HUDEP-2 (cell line): ENCODE measurements around the gene PDE4D.

Source experiments
- DNase-seq, 76 experiments: peaks; one replicate each; lab custom pipeline; 2025; ENCODE audit not compliant: unreplicated experiment in 76 of 76; lab: John Stamatoyannopoulos, UW

PDE4D gene

GRCh38 chr5:59104400-59105127 is 789.0 kb downstream of the PDE4D start:
- DNase-seq, result no peak

- no peak for DNase-seq
Measured at GRCh38 chr5:59103303-59103702, 790.2 kb downstream of the PDE4D start.

DNA sequence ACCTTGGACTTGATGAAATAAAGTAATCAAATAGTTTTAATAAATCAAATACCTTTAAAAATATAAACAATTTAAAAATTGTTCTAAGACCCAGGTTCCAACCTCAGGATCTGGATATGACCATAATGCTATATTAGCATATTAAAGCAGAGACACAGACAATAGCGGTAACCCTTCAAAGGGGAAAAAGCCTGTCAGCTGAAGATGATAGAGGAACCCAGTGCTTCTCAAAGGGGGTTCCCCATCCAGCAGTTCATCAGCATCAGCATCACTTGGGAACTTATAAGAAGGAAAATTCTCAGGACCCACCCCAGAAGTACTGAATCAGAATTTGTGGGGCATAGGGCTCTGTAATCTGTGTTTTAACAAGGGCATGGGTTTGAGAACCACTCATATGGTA is 791.1 kb downstream of the PDE4D start:
- no peak for DNase-seq

GRCh38 chr5:59100875-59101274 is 792.7 kb downstream of the PDE4D start:
- DNase-seq, result no peak

- no peak for DNase-seq
Measured at GRCh38 chr5:59099995-59100345, 793.6 kb downstream of the PDE4D start.

DNA sequence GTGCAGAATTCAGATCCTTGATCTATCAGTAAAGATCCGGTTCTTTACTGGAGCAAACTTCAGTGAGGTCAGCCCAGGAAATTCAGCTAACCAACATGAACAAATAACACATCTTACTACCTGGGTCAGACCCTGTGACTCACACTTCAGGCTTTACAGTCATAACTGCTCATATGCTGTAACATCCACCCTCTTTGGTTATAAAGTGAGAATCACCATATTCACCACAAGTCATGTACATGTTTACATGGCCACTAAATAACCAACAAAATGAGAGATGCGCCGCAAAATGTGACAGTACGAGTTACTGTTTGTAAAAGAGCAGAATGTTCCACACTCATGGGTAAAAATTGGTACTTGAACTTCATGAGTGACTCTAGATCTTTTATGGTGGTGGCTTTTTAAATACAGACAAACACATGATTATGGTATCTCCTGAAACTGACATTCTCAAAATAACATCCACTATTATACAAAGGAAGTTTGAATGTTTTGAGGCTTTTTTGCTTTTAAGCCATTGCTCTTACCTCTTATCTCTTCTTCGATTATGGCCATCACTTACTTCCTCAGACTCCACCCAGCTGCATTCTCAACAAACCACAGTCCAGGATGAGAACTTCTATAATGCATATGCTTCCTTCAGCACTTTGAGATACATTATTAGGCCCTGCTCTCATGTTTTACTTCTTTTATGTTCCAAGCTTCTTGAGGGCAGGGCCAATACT is 794.1 kb downstream of the PDE4D start:
- no peak for DNase-seq

- DNase-seq, result no peak
Measured at GRCh38 chr5:59098743-59099142, 794.8 kb downstream of the PDE4D start.

DNA sequence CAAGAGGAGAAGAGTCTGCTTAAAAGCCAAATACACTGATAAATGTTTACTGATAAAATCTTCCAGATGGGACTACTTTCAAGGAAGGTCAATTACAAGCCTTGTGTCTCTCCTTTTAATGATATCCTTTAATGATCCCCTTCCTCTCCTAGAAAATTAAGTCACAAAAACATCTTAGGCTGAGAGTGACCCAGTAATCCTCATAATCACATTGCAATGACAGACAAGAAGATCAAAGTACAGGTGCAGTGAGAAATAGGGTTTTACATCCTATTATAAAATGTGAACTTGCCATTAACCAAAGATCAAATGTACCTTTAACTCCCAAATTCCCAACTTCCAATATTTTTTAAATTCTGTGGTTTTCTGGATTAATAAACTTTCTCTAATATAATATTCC is 795.8 kb downstream of the PDE4D start:
- no peak for DNase-seq

- DNase-seq, result no peak
Measured at GRCh38 chr5:59097116-59097515, 796.4 kb downstream of the PDE4D start.

GRCh38 chr5:59095480-59095879 is 798.0 kb downstream of the PDE4D start:
- no peak for DNase-seq

GRCh38 chr5:59094864-59095263 is 798.7 kb downstream of the PDE4D start:
- DNase-seq, result no peak

DNA sequence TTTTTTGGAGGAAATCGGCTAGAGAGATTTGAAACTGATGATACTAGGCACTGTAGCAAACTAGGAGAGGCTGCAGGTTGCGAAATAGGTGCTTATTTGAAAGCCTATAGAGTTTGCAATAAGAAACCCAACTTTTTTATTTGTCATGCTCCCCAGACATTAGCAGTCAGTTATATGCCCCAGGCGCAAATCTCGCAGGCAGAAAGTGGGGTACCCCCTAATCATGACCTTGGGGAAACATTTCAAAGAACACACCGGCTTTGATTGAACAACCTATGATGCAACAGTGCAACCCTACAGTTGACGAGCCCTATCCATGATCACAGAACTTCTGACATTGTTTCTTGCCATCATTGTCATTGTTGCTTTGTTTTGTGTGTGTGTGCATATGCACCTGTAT is 800.2 kb downstream of the PDE4D start:
- DNase-seq, result no peak

DNA sequence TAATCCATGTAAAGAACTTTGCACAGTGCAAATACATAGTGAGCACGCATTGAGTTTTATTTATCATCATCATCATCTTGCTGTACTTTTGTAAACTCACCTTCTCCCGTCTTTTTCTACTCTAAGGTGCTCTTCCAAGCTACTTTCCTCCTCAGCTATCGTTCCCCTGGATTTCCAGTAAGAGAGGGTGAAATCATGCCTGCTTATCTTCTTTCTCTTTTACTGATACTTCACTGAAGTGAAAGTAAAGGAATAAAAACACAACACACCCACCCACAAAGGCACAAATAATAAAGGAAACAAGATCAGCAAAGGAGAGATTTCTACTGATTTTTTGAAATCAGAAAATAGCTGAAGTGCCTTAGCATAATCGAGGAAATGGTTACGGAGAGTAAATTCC is 800.8 kb downstream of the PDE4D start:
- DNase-seq, result no peak

- DNase-seq, result no peak
Measured at GRCh38 chr5:59091965-59092364, 801.6 kb downstream of the PDE4D start.

DNA sequence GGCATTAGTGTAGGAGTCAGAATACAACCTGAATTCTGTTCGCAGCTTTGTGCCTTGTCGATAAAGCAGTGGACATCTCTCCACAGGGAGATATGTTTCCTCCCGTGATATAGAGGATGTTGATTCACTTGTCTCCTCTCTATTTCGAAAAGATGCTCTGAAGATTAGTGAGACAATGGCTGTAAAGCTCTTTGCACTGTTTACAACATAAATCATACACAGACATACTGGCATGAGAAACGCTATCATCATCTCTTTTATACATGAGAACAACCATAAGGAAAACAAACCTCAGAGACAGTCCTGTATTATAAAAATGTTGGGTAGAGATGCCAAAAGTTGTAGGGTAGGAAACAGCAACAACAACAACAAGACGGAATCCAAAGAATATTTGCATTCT is 803.2 kb downstream of the PDE4D start:
- DNase-seq, result no peak

GRCh38 chr5:59089767-59090166 is 803.8 kb downstream of the PDE4D start:
- no peak for DNase-seq

- DNase-seq, result no peak
Measured at GRCh38 chr5:59088546-59088945, 805.0 kb downstream of the PDE4D start.

DNA sequence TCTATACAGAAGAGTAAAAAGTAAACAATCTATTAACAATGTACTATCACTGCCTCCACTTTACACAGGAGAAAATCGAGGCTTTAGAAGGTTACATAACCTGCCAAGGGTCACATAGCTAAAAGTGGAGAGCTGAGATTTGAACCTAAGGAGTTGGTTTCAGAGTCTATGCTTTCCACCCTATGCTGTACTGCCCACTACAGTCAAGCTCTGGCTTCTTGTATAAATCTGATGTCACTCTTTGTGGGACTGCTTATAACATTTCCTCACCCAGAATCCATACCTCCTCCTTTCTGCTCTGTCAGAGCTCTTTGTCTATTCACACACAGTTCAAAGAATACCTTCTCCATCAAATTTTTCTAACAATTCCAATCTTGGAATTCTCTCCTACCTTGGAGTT is 807.5 kb downstream of the PDE4D start:
- DNase-seq, result no peak

- DNase-seq, result no peak
Measured at GRCh38 chr5:59081693-59082092, 811.8 kb downstream of the PDE4D start.

DNA sequence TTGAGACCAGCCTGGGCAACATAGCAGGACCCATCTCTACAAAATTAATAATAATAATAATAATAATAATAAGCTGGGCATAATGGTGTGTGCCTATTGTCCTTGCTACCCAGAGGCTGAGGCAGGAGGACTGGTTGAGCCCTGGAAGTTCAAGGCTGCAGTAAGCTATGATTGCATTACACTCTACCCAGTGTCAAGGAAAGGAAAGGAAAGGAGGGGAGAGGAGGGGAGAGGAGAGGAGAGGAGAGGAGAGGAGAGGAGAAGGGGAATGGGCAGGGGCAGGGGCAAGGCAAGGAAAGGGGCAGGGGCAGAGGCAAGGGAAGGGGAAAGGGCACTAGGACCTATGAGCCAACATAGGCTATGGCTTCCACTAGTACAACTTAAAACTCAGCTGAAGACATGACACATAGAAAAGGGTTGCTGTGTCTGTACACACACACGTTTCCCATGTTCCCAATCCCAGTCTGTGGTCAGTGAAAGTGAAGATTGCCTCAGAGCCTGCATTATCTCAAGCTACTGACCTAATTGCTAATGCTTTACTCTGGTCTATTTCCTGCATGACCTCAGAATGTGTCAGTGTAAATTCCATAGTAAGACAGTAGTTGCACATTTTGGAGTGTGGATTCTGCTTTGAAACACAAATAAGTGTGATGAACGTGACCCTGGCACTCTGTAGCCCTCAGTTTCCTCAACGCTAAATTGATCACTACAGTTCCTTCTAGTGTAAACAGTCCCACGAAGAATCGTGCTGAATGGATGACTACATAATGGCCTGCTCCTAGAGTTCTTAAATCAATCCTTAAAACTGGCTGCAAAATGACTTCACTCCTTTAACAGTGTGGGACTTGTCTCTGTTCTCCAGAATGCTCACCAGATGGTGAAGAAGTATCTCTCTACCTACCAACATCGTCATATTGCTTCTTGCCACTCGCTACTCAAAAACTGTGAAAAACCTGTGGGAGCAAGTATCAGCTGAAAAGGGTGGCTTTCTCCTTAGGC is 813.6 kb downstream of the PDE4D start:
- no peak for DNase-seq
